Medulla oblongata (tissue), 1 donor: Measurements from ENCODE around the gene GAK.

Source experiments
- DNase-seq: peaks from one replicate; pipeline ENCODE4 v3.0.0-alpha.2; 2015; ENCODE audit errors: extremely low spot score

Gene GAK

DNA sequence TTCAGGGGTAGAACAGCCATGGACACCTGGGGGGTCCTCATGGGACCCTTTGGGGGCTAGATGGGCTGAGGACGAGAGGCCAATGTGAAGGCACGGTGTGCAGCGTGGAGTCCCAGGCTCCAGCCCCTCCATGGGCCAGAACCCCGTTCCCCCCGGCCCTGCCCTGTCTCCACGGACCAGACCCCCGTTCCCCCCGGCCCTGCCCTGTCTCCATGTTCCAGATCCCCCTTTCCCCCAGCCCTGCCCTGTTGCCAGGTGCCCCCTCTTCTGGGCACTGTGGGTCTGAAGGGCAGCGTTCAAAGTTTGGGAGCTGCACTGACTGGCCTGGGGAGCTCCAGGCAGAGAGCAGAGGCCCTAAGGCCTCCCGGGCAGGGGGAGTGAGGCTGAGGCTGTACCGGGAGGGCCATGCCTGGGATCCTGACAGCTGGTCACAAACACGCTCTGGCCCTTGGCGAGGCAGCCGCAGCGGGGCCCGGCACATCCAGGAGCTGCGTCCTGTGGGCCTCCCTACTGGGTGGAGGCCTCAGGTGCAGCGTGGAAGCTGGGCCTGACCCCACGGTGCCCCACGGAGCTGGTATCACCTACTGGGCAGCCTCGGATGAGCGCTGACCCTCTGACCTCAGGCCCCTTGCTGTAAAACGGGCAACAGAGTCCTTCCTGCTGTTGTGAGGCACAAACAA lies 32.4 kb upstream of the GAK start:
- DNase-seq: no peak

- DNase-seq: no peak
These were observed 31.4 kb upstream of the GAK start for GRCh38 chr4:963276-964225.

DNA sequence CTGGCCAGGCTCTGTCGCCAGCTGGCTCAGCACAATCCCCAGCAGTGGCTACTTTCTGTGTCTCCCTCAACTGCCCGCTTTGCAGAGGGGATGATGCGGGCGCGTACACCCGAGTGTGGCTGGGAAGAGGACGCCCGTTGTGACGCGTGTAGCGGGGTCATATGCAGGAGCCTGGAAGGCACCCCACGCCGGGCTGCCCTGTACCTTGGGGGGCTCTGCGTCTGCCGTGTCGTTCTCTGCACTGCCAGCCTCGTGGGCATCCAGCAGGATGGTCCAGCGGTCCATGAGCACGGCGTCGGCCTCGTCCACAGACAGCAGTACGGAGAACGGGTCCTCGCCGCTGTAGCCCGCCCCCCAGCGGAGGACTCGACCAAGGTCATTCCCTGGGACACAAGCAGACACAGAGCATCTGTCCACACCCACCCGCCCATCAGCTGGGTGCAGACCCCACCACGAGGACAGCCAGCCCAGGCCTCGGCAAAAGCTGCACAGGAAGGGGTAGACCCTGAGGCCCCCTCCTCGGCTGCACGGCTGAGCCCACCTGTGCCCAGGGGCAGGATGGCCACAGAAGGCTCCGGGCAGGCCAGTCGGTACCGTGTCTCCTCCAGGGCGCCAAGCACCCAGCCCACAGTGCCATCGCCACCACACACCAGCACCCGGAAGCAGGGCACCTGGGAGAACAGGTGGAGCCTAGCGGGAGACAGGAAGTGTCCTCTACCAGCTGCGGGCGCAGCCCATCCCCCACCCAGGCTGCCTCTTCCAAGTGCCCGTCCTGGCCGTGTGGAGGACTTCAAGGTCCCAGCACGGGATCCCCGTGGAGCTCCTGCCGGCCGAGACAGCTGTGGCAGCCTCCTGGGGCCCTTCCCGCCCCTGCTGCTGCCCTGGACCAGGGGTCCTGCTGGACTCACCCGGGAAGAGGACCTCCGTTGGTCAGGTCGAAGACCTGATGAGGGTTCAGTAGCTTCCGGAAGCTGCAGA lies 30.4 kb upstream of the GAK start:
- no peak for DNase-seq

GRCh38 chr4:961351-962230 lies 29.5 kb upstream of the GAK start:
- no peak for DNase-seq

- no peak for DNase-seq
These were observed 28.7 kb upstream of the GAK start for GRCh38 chr4:960636-961350.

DNA sequence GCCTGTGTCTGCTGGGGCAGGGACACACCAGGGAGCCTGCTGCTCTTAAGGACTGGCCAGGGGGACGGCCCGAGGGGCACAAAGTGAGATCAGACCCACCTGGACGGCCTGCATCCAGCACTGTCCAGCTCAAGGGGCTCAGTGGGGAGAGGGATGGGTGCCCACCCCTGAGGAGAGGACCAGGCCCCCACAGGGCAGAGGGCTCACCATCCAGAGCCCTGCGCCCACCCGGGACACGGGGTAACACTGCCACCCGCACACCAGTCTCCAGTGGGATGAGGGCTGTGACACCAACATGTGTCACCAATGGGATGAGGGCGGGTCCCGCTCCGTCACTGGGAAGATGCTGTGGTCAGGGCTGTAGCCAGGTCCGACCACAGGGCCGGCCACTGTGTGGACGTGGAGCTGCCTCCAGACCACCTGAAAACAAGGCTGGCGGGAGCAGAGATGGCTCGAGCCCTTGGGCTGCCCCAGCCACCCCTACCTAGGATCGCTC lies 28.1 kb upstream of the GAK start:
- no peak for DNase-seq

- DNase-seq: no peak
These were observed 27.4 kb upstream of the GAK start for GRCh38 chr4:959338-960139.

DNA sequence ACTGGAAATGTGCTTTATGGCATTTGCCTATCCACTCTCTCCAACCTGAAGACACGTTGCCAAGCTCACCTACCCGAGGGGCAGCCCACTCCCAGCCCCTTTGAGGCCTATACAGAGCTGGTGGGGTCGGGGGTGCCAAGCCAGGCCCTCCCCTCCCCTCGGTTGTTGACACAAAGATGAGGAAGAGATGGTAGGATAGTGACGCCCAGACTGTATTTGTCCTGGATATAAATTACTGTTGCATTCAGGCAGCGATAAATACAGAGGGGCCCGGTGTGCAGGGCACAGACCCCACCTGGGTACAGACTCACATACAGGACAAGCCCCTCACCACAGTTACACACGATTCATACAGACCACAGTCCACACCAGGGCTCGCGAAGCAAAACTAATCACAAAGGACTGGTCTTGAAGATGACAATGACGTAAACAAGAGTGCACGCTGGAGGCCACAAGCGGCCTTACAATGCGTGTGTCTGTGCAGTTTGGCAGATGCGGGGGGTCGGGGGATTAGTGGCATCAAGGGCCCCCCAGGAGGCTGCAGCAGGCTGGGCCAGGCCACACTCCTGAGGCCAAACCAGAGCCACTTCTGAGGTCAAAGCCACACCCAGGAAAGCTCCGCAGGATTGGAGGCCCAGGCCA lies 26.7 kb upstream of the GAK start:
- peak; percentile 13 for DNase-seq

- DNase-seq: no peak
These were observed 26.2 kb upstream of the GAK start for GRCh38 chr4:958314-958665.

- no peak for DNase-seq
These were observed 25.6 kb upstream of the GAK start for GRCh38 chr4:957581-958313.

DNA sequence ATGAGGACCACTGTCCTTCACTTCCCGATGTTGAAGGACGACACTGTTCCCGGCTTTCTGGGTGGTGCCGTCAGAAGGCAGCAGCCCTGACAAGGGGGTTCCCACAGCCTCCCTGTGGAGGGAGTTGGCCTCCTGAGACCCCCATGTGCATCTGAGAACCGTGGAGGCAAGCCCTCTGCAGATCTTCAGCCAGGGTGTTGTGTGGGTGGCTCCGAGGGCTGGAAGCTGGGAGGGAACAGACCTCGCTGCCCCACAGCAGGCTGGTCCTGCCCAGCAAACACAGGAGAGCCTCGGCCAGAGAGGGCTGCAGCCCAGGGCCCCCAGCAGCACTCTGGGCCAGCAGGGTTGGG lies 25.1 kb upstream of the GAK start:
- DNase-seq: no peak

DNA sequence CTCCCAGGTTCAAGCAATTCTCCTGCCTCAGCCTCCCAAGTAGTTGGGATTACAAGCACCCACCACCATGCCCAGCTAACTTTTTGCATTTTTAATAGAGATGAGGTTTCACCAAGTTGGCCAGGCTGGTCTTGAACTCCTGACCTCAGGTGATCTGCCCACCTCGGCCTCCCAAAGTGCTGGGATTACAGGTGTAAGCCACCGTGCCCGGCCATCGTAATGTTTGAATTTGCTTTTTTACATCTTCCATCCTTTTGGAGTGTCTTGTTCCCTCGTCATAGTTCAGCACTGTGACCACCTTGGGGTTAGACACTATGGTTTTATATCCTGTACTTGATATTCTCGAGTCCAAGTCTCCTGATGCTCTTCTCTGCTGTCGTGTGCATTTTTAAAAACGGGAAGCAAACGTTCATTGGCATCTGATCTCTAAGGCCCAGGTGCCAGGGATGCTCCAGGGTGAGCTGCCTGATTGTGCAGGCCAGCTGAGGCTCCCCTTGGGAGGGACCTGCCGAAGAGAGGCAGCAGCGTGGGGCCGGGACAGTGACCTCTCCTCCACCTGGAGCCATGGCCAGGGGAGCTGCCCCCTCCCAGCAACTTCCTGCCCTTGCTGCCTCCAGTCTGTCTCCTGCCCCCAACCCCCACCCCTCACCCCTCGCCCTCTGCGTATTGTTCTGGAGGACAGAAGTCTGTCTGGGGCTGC lies 24.6 kb upstream of the GAK start:
- DNase-seq: no peak

DNA sequence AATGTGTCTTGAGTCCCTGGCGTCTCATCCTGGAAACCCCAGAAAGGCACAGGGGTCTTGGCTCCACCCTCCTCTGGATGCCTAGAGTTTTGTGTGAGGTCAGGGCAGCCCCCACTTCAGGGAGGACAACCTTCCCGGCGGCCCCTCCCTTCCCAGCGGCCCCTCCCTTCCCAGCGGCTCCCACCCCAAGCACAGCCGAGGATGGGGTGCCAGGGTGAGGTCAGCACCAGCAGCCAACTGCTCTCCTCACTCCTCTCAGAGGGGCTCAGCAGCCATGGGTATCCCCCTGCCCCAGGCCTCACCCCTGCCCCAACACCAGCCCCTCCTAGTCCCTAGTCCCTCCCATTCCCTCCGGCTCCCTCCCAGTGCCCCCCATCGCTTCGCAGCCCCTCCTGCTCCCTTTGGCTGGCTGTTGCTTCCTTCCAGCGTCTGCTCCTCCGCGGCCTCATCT lies 23.8 kb upstream of the GAK start:
- no peak for DNase-seq

- DNase-seq: no peak
These were observed 23.2 kb upstream of the GAK start for GRCh38 chr4:955161-955921.

DNA sequence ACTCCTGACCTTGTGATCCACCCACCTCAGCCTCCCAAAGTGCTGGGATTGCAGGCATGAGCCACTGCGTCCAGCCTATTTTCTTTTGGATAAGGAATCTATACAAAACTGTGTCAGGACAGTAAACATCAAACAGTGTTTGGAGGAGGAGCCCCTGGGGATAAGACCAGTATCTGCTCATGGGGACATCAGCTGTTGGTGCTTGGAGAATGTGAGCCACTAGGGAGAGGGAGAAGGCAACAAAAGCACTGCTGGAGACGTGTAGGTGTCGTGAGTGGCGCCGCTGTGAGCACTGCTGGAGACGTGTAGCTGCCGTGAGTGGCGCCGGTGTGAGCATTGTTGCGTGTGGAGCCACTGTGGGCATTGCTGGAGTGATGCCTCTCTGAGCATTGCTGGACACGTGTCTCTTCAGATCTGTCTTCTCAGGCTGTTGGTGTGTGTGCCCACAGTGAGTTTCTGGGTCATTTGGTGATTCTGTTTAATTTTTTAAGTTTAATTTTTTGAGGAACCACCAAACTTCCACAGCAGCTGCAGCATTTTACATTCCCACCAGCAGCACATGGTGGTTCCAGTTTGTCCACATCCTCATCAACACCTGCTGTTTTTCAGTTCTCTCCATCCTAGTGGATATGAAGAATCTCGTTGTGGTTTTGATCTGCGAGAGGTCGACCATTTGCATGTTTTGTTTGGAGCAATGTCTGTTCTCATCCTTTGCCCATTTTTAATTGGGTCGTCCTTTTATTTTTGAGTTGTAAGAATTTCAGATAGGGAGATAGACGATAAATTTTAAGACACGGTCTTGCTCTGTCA lies 22.3 kb upstream of the GAK start:
- DNase-seq: no peak

- DNase-seq: no peak
These were observed 21.4 kb upstream of the GAK start for GRCh38 chr4:953574-953915.
